Peyer's patch (tissue), 4 donors: ENCODE data around the gene CABP4. TPM values are rescaled to one million over a fixed set of nuclear protein-coding genes. Genes with fewer than 3 reads are reported as not detected.
"Not testable (repeated sequence)": the region's sequence is repeated elsewhere in the genome, so short reads cannot be mapped to it uniquely, and the experiment has no call there.

Source experiments
- DNase-seq, 3 donors: peaks; one replicate each; pipeline ENCODE4 v3.0.0-alpha.2; 2017 to 2019
- H3K27ac ChIP-seq, 4 donors: fragments of 200-600 bp; sonication (generic); one replicate each; pipeline ENCODE4 v1.5.1; 2016 to 2019
- H3K27me3 ChIP-seq, 2 donors: fragments of 200-600 bp; sonication (generic); one replicate each; pipeline ENCODE4 v1.5.1; 2019
- H3K36me3 ChIP-seq, 3 donors: fragments of 200-600 bp; sonication (generic); one replicate each; pipeline ENCODE4 v1.5.1; 2016 to 2019
- H3K4me1 ChIP-seq, 4 donors: fragments of 200-600 bp; sonication (generic); one replicate each; pipeline ENCODE4 v1.5.1; 2016 to 2019
- H3K4me3 ChIP-seq, 4 donors: fragments of 200-600 bp; sonication (generic); 1 replicate in 3 of 4; 2 replicates in 1 of 4; pipeline ENCODE4 v1.5.1; 2016 to 2019; ENCODE audit warnings: mild to moderate bottlenecking in 1 of 4
- H3K9me3 ChIP-seq, 4 donors: fragments of 200-600 bp; sonication (generic); one replicate each; pipeline ENCODE4 v1.5.1; 2016 to 2019; ENCODE audit warnings: mild to moderate bottlenecking in 1 of 4
- POLR2A ChIP-seq, 2 donors: fragments of 450-650 bp; IDR thresholded peaks; one replicate each; pipeline ENCODE4 v1.5.1; 2017; ENCODE audit warnings: antibody characterized with exemption in 2 of 2, mild to moderate bottlenecking in 2 of 2, moderate library complexity in 2 of 2
- total RNA-seq, 4 donors: library from RNA; depleted of rRNA; stranded (reverse); fragments of >200 nt; gene quantifications; one replicate each; pipeline ENCODE4 v1.1.0, GENCODE V29; 2016
- TF ChIP-seq, protein P1 (sequence below), 6 experiments: fragments of 450-650 bp in 4 of 6; fragments of 200-600 bp in 2 of 6; sonication (generic) in 1 of 6; IDR thresholded peaks; one replicate each; pipeline ENCODE4 v1.5.1; 2017 to 2019; ENCODE audit warnings: antibody characterized with exemption in 6 of 6, mild to moderate bottlenecking in 3 of 6, moderate library complexity in 1 of 6

Gene CABP4
- total RNA-seq, 4 donors from 2014 or later = 0.85 to 3.3 (median 0.94) TPM; not detected in 1

DNA sequence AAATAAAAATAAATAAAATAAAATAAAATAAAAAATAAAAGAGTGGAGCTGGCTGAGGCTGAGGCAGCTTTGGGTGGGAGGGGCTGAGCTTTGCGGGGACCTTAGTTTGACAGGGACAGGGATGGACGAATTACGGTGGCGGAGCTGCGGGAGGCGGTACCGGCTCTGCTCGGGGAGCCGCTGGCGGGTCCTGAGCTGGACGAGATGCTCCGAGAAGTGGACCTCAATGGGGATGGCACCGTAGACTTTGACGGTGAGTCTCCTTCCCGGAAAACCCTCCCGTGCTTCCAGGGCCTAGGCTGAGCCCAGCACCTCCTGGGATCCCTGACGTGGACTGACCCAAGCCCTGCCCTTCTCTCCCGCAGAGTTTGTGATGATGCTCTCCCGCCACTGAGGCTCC, 3.1 kb downstream of the CABP4 start:
- H3K4me3 ChIP-seq = no peak overlapping the region
- TF ChIP-seq POLR2A (IDR thresholded peaks at IDR 0.05) = no peak
- TF ChIP-seq, protein P1, sequence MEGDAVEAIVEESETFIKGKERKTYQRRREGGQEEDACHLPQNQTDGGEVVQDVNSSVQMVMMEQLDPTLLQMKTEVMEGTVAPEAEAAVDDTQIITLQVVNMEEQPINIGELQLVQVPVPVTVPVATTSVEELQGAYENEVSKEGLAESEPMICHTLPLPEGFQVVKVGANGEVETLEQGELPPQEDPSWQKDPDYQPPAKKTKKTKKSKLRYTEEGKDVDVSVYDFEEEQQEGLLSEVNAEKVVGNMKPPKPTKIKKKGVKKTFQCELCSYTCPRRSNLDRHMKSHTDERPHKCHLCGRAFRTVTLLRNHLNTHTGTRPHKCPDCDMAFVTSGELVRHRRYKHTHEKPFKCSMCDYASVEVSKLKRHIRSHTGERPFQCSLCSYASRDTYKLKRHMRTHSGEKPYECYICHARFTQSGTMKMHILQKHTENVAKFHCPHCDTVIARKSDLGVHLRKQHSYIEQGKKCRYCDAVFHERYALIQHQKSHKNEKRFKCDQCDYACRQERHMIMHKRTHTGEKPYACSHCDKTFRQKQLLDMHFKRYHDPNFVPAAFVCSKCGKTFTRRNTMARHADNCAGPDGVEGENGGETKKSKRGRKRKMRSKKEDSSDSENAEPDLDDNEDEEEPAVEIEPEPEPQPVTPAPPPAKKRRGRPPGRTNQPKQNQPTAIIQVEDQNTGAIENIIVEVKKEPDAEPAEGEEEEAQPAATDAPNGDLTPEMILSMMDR (IDR thresholded peaks at IDR 0.05) = no peak
- H3K9me3 ChIP-seq = no peaks in the 10 kb centered on the region
- no peak for DNase-seq
- peaks cover 0 to 12% (median 0%) of the 10 kb centered on the region in 4 donors for H3K4me1 ChIP-seq
- no peaks in the 10 kb centered on the region for H3K36me3 ChIP-seq
- H3K27ac ChIP-seq = peak overlapping the region in 2 of 4 donors; percentile 77 to 79
- no peaks in the 10 kb centered on the region for H3K27me3 ChIP-seq

- TF ChIP-seq, protein P1 (IDR thresholded peaks at IDR 0.05) = peak in 1 of 6 experiments; percentile 3
- TF ChIP-seq POLR2A (IDR thresholded peaks at IDR 0.05) = no peak
- no peaks in the 10 kb centered on the region for H3K9me3 ChIP-seq
- no peak overlapping the region for H3K4me3 ChIP-seq
- H3K27me3 ChIP-seq = no peaks in the 10 kb centered on the region
- peak overlapping the region in 1 of 4 donors; percentile 95 for H3K27ac ChIP-seq
- H3K36me3 ChIP-seq = no peaks in the 10 kb centered on the region
- DNase-seq = no peak
- H3K4me1 ChIP-seq = peaks cover 0 to 26% (median 17%) of the 10 kb centered on the region in 4 donors
Observed at GRCh38 chr11:67463186-67463585, 8.0 kb downstream of the CABP4 start.

DNA sequence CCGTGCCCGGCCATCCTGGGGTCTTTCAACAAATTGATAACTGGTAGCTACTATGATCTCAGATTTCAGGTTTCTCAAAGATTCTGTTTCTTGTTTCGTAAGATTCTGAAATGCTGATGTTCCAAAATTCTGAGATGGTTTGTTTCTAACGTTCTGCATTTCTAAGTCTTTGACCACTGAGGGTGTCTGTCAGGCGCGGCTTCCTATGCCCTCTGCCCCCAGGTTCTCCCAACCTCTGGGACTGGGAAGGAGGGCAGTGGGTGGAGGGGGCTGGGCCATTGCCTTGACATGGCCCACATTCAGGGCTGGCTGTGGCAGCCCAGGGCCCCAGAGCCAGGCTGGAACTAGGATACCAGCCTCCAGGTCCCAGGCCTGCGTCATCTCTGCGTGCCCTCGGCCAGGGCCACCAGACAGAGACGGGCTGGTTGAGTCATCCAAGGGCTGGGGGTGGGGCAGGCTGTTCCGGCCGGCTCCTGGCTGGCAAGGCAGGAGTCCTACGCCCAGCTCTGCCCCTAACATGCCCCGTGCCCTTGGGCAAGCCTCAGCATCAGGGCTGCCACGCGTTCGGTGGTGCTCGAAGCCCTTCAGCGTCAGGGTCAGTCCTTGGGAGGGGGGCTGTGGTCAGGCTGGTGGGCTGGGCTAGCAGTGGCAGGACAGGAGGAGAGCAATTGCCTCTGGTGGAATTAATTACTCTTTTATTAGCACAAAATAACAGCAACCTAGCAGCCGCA, 8.7 kb downstream of the CABP4 start:
- peak overlapping the region; percentile 59 to 82 (median 74) for H3K4me3 ChIP-seq
- no peaks in the 10 kb centered on the region for H3K27me3 ChIP-seq
- no peaks in the 10 kb centered on the region for H3K9me3 ChIP-seq
- DNase-seq = peak in 2 of 3 donors; percentile 91
- peak; percentile 31 to 43 for TF ChIP-seq POLR2A (IDR thresholded peaks at IDR 0.05)
- TF ChIP-seq, protein P1 (IDR thresholded peaks at IDR 0.05) = no peak
- no peaks in the 10 kb centered on the region for H3K36me3 ChIP-seq
- H3K27ac ChIP-seq = peak overlapping the region; percentile 90 to 98 (median 94)
- peaks cover 0 to 28% (median 19%) of the 10 kb centered on the region in 4 donors for H3K4me1 ChIP-seq

GRCh38 chr11:67464411-67465188, 9.4 kb downstream of the CABP4 start:
- H3K9me3 ChIP-seq = no peaks in the 10 kb centered on the region
- H3K36me3 ChIP-seq = no peaks in the 10 kb centered on the region
- peak overlapping the region; percentile 59 to 82 (median 74) for H3K4me3 ChIP-seq
- H3K4me1 ChIP-seq = peaks cover 0 to 29% (median 16%) of the 10 kb centered on the region in 4 donors
- H3K27ac ChIP-seq = peak overlapping the region; percentile 90 to 98 (median 94)
- TF ChIP-seq POLR2A (IDR thresholded peaks at IDR 0.05) = peak; percentile 72 to 86
- TF ChIP-seq, protein P1 (IDR thresholded peaks at IDR 0.05) = peak in 1 of 6 experiments; percentile 9
- no peaks in the 10 kb centered on the region for H3K27me3 ChIP-seq
- peak; percentile 96 to 97 (median 97) for DNase-seq

- no peak for DNase-seq
- H3K27me3 ChIP-seq = no peaks in the 10 kb centered on the region
- peak overlapping the region; percentile 59 to 82 (median 74) for H3K4me3 ChIP-seq
- H3K36me3 ChIP-seq = no peaks in the 10 kb centered on the region
- TF ChIP-seq POLR2A (IDR thresholded peaks at IDR 0.05) = no peak
- TF ChIP-seq, protein P1 (IDR thresholded peaks at IDR 0.05) = no peak
- H3K4me1 ChIP-seq = peaks cover 0 to 34% (median 15%) of the 10 kb centered on the region in 4 donors
- no peaks in the 10 kb centered on the region for H3K9me3 ChIP-seq
- H3K27ac ChIP-seq = peak overlapping the region; percentile 90 to 98 (median 94)
Observed at GRCh38 chr11:67465189-67465510, 10.0 kb downstream of the CABP4 start.

- peak overlapping the region; percentile 90 to 98 (median 94) for H3K27ac ChIP-seq
- H3K4me1 ChIP-seq = peaks cover 0 to 34% (median 14%) of the 10 kb centered on the region in 4 donors
- not testable (repeated sequence) for H3K9me3 ChIP-seq, H3K36me3 ChIP-seq, H3K27me3 ChIP-seq, DNase-seq
- peak overlapping the region in 3 of 4 donors; percentile 70 to 82 (median 78) for H3K4me3 ChIP-seq
Observed at GRCh38 chr11:67465530-67465929, 10.4 kb downstream of the CABP4 start.
